ENCODE measurements around the gene WDR18.

GRCh38 chr19:1001538-1002166 is 17.5 kb downstream of the WDR18 start:
- TF ChIP-seq TAF1 (IDR thresholded peaks at IDR 0.05; ENCODE audit: low read depth, low read length): no peak
- TF ChIP-seq SPI1 (IDR thresholded peaks at IDR 0.05; ENCODE audit: low read depth, low read length): no peak
- TF ChIP-seq POLR2A (IDR thresholded peaks at IDR 0.05; ENCODE audit: low read depth, low read length): no peak
